Upper lobe of right lung (tissue), 1 donor: Measurements from ENCODE around the gene PPARA. TPM values are rescaled to one million over a fixed set of nuclear protein-coding genes. Genes with fewer than 3 reads are reported as not detected.

Experiments
- ATAC-seq: fragments of 200-7000 bp; cut with Tn5 transposase; one replicate; pipeline ENCODE4 v1.9.1; 2020; ENCODE audit warnings: mild to moderate bottlenecking, moderate library complexity
- DNase-seq: peaks from one replicate; pipeline ENCODE4 v3.0.0-alpha.2; 2020
- H3K27ac ChIP-seq: fragments of 200-600 bp; one replicate; pipeline ENCODE4 v1.8.0; 2022
- H3K27me3 ChIP-seq: fragments of 200-600 bp; one replicate; pipeline ENCODE4 v1.8.0; 2022; ENCODE audit warnings: mild to moderate bottlenecking
- H3K36me3 ChIP-seq: fragments of 200-600 bp; one replicate; pipeline ENCODE4 v1.8.0; 2022
- H3K4me1 ChIP-seq: fragments of 200-600 bp; one replicate; pipeline ENCODE4 v1.8.0; 2022
- H3K4me3 ChIP-seq: fragments of 200-600 bp; one replicate; pipeline ENCODE4 v1.8.0; 2022; ENCODE audit warnings: mild to moderate bottlenecking
- H3K9me3 ChIP-seq: fragments of 200-600 bp; one replicate; pipeline ENCODE4 v1.8.0; 2022
- CTCF ChIP-seq: fragments of 200-600 bp; IDR thresholded peaks from one replicate; pipeline ENCODE4 v1.8.0; 2022; ENCODE audit warnings: antibody characterized with exemption
- intact Hi-C: fragments of 100-400 bp; cut with DNase I; formaldehyde crosslinking; loops from one replicate; pipeline ENCODE4 v1.11.0; 2022
- total RNA-seq: library from RNA; stranded (reverse); fragmentation: NEBNext Ultra II Directional; extraction: Animal tissue kit (Norgen Biotek cat#: 25700); gene quantifications from one replicate; pipeline ENCODE4 v1.2.1, GENCODE V29; 2021
- donor health status: DM: no; HTN: yes; CAD: no; lungs with severe emphysema.

PPARA gene
- total RNA-seq, 1 donor from 2014 or later: 18.4 TPM

- Histone ChIP-seq H3K4me1 (peaks cover 16% of the 10 kb centered on the region), H3K27ac (no peak overlapping the region), H3K27me3 (no peaks in the 10 kb centered on the region), H3K4me3 (no peak overlapping the region), H3K36me3 (no peaks in the 10 kb centered on the region), H3K9me3 (no peaks in the 10 kb centered on the region)
- intact Hi-C loops: loop anchor here (10.0 kb wide), 2 partner anchors 194 to 414 kb away; partner anchors contain the start of gene CELSR1
- no peak for ATAC-seq
- DNase-seq: no peak
- TF ChIP-seq CTCF: no peak
Observed at GRCh38 chr22:46120420-46120737, 29.9 kb upstream of the PPARA start.

- Histone ChIP-seq H3K27ac (no peak overlapping the region), H3K4me1 (peaks cover 12% of the 10 kb centered on the region), H3K27me3 (no peaks in the 10 kb centered on the region), H3K9me3 (no peaks in the 10 kb centered on the region), H3K36me3 (no peaks in the 10 kb centered on the region), H3K4me3 (no peak overlapping the region)
- TF ChIP-seq CTCF: no peak
- no peak for DNase-seq
- intact Hi-C loops: loop anchor here (10.0 kb wide), 2 partner anchors 194 to 414 kb away; partner anchors contain the start of gene CELSR1
- no peak for ATAC-seq
Observed at GRCh38 chr22:46121079-46121478, 29.2 kb upstream of the PPARA start.

- TF ChIP-seq CTCF: no peak
- no peaks in the 10 kb centered on the region for H3K27me3 ChIP-seq
- DNase-seq: no peak
- no peak overlapping the region for H3K27ac ChIP-seq
- no peak overlapping the region for H3K4me3 ChIP-seq
- no peak for ATAC-seq
- intact Hi-C loops: loop anchor here (10.0 kb wide), 2 partner anchors 193 to 413 kb away; partner anchors contain the start of gene CELSR1
- no peaks in the 10 kb centered on the region for H3K36me3 ChIP-seq
- H3K9me3 ChIP-seq: no peaks in the 10 kb centered on the region
- H3K4me1 ChIP-seq: peaks cover 9% of the 10 kb centered on the region
Observed at GRCh38 chr22:46121523-46122287, 28.6 kb upstream of the PPARA start.

- no peaks in the 10 kb centered on the region for H3K27me3 ChIP-seq
- no peak overlapping the region for H3K27ac ChIP-seq
- peak; percentile 94 for TF ChIP-seq CTCF
- peak; percentile 71 for ATAC-seq
- no peak overlapping the region for H3K4me3 ChIP-seq
- no peaks in the 10 kb centered on the region for H3K36me3 ChIP-seq
- peaks cover 9% of the 10 kb centered on the region for H3K4me1 ChIP-seq
- intact Hi-C loops: loop anchor here (10.0 kb wide), 2 partner anchors 192 to 412 kb away; partner anchors contain the start of gene CELSR1
- H3K9me3 ChIP-seq: no peaks in the 10 kb centered on the region
- peak; percentile 88 for DNase-seq
Observed at GRCh38 chr22:46122511-46122971, 27.8 kb upstream of the PPARA start.

GRCh38 chr22:46122980-46123693, 27.2 kb upstream of the PPARA start:
- DNase-seq: no peak

More at GRCh38 chr22:46122980-46123693, 27.2 kb upstream of the PPARA start:
- no peak for ATAC-seq
- Histone ChIP-seq H3K36me3 (no peaks in the 10 kb centered on the region), H3K9me3 (no peaks in the 10 kb centered on the region), H3K4me3 (no peak overlapping the region), H3K27ac (no peak overlapping the region), H3K27me3 (no peaks in the 10 kb centered on the region), H3K4me1 (peaks cover 9% of the 10 kb centered on the region)
- intact Hi-C loops: loop anchor here (10.0 kb wide), 2 partner anchors 192 to 412 kb away; partner anchors contain the start of gene CELSR1
- no peak for TF ChIP-seq CTCF
